Gastroesophageal sphincter (tissue), 4 donors: Measurements from ENCODE around the gene OTP. TPM values are rescaled to one million over a fixed set of nuclear protein-coding genes. Genes with fewer than 3 reads are reported as not detected.
"Not testable (repeated sequence)": the region's sequence is repeated elsewhere in the genome, so short reads cannot be mapped to it uniquely, and the experiment has no call there.

Experiments used
- ATAC-seq: fragments of 150-250 bp; one replicate; pipeline ENCODE4 v1.9.1; 2016; ENCODE audit warnings: mild to moderate bottlenecking, moderate library complexity
- H3K27ac ChIP-seq, 4 donors: fragments of 200-600 bp; sonication (generic) in 3 of 4; 1 replicate in 3 of 4; 2 replicates in 1 of 4; pipeline ENCODE4 v1.5.1; 2016 to 2019
- H3K27me3 ChIP-seq: fragments of 200-600 bp; sonication (generic); one replicate; pipeline ENCODE4 v1.5.1; 2019
- H3K36me3 ChIP-seq, 2 donors: fragments of 200-600 bp; sonication (generic); one replicate each; pipeline ENCODE4 v1.5.1; 2019; ENCODE audit warnings: control low read depth in 1 of 2
- H3K4me1 ChIP-seq, 3 donors: fragments of 200-600 bp; sonication (generic); 1 replicate in 2 of 3; 2 replicates in 1 of 3; pipeline ENCODE4 v1.5.1; 2016 to 2019; ENCODE audit warnings: control low read depth in 2 of 3
- H3K4me3 ChIP-seq, 2 donors: fragments of 200-600 bp; sonication (generic); one replicate each; pipeline ENCODE4 v1.5.1; 2019; ENCODE audit warnings: mild to moderate bottlenecking in 1 of 2, moderate library complexity in 1 of 2
- H3K9me3 ChIP-seq, 3 donors: fragments of 200-600 bp; sonication (generic); one replicate each; pipeline ENCODE4 v1.5.1; 2017 to 2019; ENCODE audit warnings: control low read depth in 2 of 3
- CTCF ChIP-seq, 4 experiments: fragments of 200-600 bp in 2 of 4; fragments of 450-650 bp in 2 of 4; sonication (generic) in 1 of 4; IDR thresholded peaks; one replicate each; pipeline ENCODE4 v1.5.1; 2017 to 2019; ENCODE audit warnings: antibody characterized with exemption in 4 of 4, mild to moderate bottlenecking in 2 of 4, moderate library complexity in 2 of 4
- EP300 ChIP-seq: sonication (generic); formaldehyde crosslinking; IDR thresholded peaks from one replicate; pipeline ENCODE4 v1.6.1; 2017; ENCODE audit warnings: antibody characterized with exemption, mild to moderate bottlenecking
- POLR2A ChIP-seq, 2 donors: fragments of 450-650 bp; IDR thresholded peaks; one replicate each; pipeline ENCODE4 v1.6.1; 2017; ENCODE audit warnings: antibody characterized with exemption in 2 of 2, mild to moderate bottlenecking in 2 of 2, moderate library complexity in 1 of 2
- POLR2AphosphoS5 ChIP-seq: sonication (generic); formaldehyde crosslinking; IDR thresholded peaks from one replicate; pipeline ENCODE4 v1.6.1; 2017; ENCODE audit warnings: antibody characterized with exemption
- WGBS, 2 donors: methylation state at CpG; one replicate each; pipeline ENCODE4 v1.1.5; 2018; ENCODE audit warnings: low coverage in 1 of 2; 5-methylcytosine and 5-hydroxymethylcytosine counted together
- total RNA-seq, 4 donors: library from RNA; depleted of rRNA; stranded (reverse); fragments of >200 nt; gene quantifications; one replicate each; pipeline ENCODE4 v1.1.0, GENCODE V29; 2016

OTP gene
- total RNA-seq, 4 donors from 2014 or later: 0.50 TPM; not detected in 3

- H3K27ac ChIP-seq: no peak overlapping the region
- 30 to 85% methylated on average over 1 of the region's 1 CpG for WGBS, 2 donors
- no peak for TF ChIP-seq CTCF (IDR thresholded peaks at IDR 0.05)
- no peak for TF ChIP-seq EP300
- no peak for TF ChIP-seq POLR2AphosphoS5
- TF ChIP-seq POLR2A (IDR thresholded peaks at IDR 0.05): no peak
- H3K4me1 ChIP-seq: no peaks in the 10 kb centered on the region
- H3K36me3 ChIP-seq: no peaks in the 10 kb centered on the region
- peaks cover 0 to 16% (median 0%) of the 10 kb centered on the region in 3 donors for H3K9me3 ChIP-seq
- no peak for ATAC-seq
- peaks cover 21% of the 10 kb centered on the region for H3K27me3 ChIP-seq
- no peak overlapping the region for H3K4me3 ChIP-seq
Observed at GRCh38 chr5:77607324-77607723, 31.2 kb downstream of the OTP start.

- no peak for ATAC-seq
- H3K4me1 ChIP-seq: no peaks in the 10 kb centered on the region
- peaks cover 21% of the 10 kb centered on the region for H3K27me3 ChIP-seq
- no peak for TF ChIP-seq EP300
- TF ChIP-seq CTCF (IDR thresholded peaks at IDR 0.05): no peak
- no peak for TF ChIP-seq POLR2AphosphoS5
- no peak for TF ChIP-seq POLR2A (IDR thresholded peaks at IDR 0.05)
- no peak overlapping the region for H3K27ac ChIP-seq
- peaks cover 0 to 16% (median 0%) of the 10 kb centered on the region in 3 donors for H3K9me3 ChIP-seq
- no peak overlapping the region for H3K4me3 ChIP-seq
- H3K36me3 ChIP-seq: no peaks in the 10 kb centered on the region
Observed at GRCh38 chr5:77606279-77606678, 32.2 kb downstream of the OTP start.

GRCh38 chr5:77599679-77600078 is 38.8 kb downstream of the OTP start:
- peaks cover 5% of the 10 kb centered on the region for H3K27me3 ChIP-seq
- TF ChIP-seq POLR2A (IDR thresholded peaks at IDR 0.05): no peak
- no peaks in the 10 kb centered on the region for H3K4me1 ChIP-seq
- no peak overlapping the region for H3K27ac ChIP-seq
- no peak for ATAC-seq
- no peaks in the 10 kb centered on the region for H3K36me3 ChIP-seq
- 100% methylated on average over 2 of the region's 2 CpGs for WGBS, 2 donors
- H3K4me3 ChIP-seq: no peak overlapping the region
- peaks cover 0 to 16% (median 0%) of the 10 kb centered on the region in 3 donors for H3K9me3 ChIP-seq

GRCh38 chr5:77590347-77590746 is 48.2 kb downstream of the OTP start:
- WGBS, 2 donors: 59 to 78% methylated on average over 3 of the region's 3 CpGs
- Histone ChIP-seq H3K27ac (no peak overlapping the region), H3K4me3 (no peak overlapping the region), H3K36me3 (no peaks in the 10 kb centered on the region), H3K4me1 (no peaks in the 10 kb centered on the region), H3K27me3 (no peaks in the 10 kb centered on the region), H3K9me3 (no peaks in the 10 kb centered on the region)
- no peak for ATAC-seq
- no peak for TF ChIP-seq POLR2A (IDR thresholded peaks at IDR 0.05)
- TF ChIP-seq POLR2AphosphoS5: no peak
- no peak for TF ChIP-seq CTCF (IDR thresholded peaks at IDR 0.05)
- TF ChIP-seq EP300: no peak

- TF ChIP-seq POLR2A (IDR thresholded peaks at IDR 0.05) (no peak), EP300 (no peak), POLR2AphosphoS5 (no peak), CTCF (IDR thresholded peaks at IDR 0.05) (no peak)
- H3K27ac ChIP-seq: no peak overlapping the region
- no peaks in the 10 kb centered on the region for H3K9me3 ChIP-seq
- ATAC-seq: no peak
- no peaks in the 10 kb centered on the region for H3K36me3 ChIP-seq
- no peaks in the 10 kb centered on the region for H3K4me1 ChIP-seq
- no peaks in the 10 kb centered on the region for H3K27me3 ChIP-seq
- H3K4me3 ChIP-seq: no peak overlapping the region
Observed at GRCh38 chr5:77588175-77588574, 50.3 kb downstream of the OTP start.

- no peaks in the 10 kb centered on the region for H3K36me3 ChIP-seq
- no peaks in the 10 kb centered on the region for H3K4me1 ChIP-seq
- no peak overlapping the region for H3K27ac ChIP-seq
- no peaks in the 10 kb centered on the region for H3K27me3 ChIP-seq
- H3K4me3 ChIP-seq: no peak overlapping the region
- TF ChIP-seq POLR2A (IDR thresholded peaks at IDR 0.05) (no peak), POLR2AphosphoS5 (no peak), CTCF (IDR thresholded peaks at IDR 0.05) (no peak), EP300 (no peak)
- WGBS, 2 donors: 100% methylated on average over 1 of the region's 1 CpG
- no peak for ATAC-seq
- no peaks in the 10 kb centered on the region for H3K9me3 ChIP-seq
Observed at GRCh38 chr5:77586101-77586500, 52.4 kb downstream of the OTP start.

GRCh38 chr5:77582143-77582542 is 56.4 kb downstream of the OTP start:
- H3K4me3 ChIP-seq, H3K27ac ChIP-seq, H3K27me3 ChIP-seq, ATAC-seq, H3K36me3 ChIP-seq, H3K9me3 ChIP-seq, H3K4me1 ChIP-seq: not testable (repeated sequence)
- WGBS, 2 donors: 86 to 92% methylated on average over 5 to 7 of the region's 7 CpGs
